Keratinocyte (primary cell): ENCODE measurements around the gene CEP126. TPM values are rescaled to one million over a fixed set of nuclear protein-coding genes. Genes with fewer than 3 reads are reported as not detected.

Source experiments
- DNase-seq: peaks from one replicate; pipeline ENCODE4 v3.0.0-alpha.2; 2011; ENCODE audit warnings: low read depth, missing footprints, low spot score
- FAIRE-seq: peaks from 2 replicates; lab custom pipeline; 2011; peaks lifted over from hg19 to GRCh38; lab: Jason Lieb, UNC
- H2AFZ ChIP-seq: 2 replicates; pipeline ENCODE4 v1.6.0; 2012; ENCODE audit warnings: low read length, control low read depth, inconsistent platforms; ENCODE audit not compliant: control insufficient read depth
- H3K27ac ChIP-seq: 2 replicates; pipeline ENCODE4 v1.5.1; 2011; ENCODE audit warnings: low read length; ENCODE audit not compliant: control insufficient read depth, insufficient read depth
- H3K27me3 ChIP-seq: 3 replicates; pipeline ENCODE4 v1.6.0; 2011; ENCODE audit warnings: low read length; ENCODE audit not compliant: control insufficient read depth, insufficient read depth; ENCODE audit errors: extremely low read depth
- H3K36me3 ChIP-seq, 2 experiments: 2 replicates in 1 of 2; 3 replicates in 1 of 2; pipeline ENCODE4 v1.5.1; 2011; ENCODE audit warnings: low read length in 2 of 2, mild to moderate bottlenecking in 1 of 2; ENCODE audit not compliant: control insufficient read depth in 2 of 2, insufficient read depth in 2 of 2; ENCODE audit errors: extremely low read depth in 1 of 2
- H3K4me1 ChIP-seq: 3 replicates; pipeline ENCODE4 v1.5.1; 2011; ENCODE audit warnings: low read length; ENCODE audit not compliant: control insufficient read depth, insufficient read depth; ENCODE audit errors: extremely low read depth
- H3K4me2 ChIP-seq: 3 replicates; pipeline ENCODE4 v1.6.0; 2011; ENCODE audit warnings: low read depth, low read length; ENCODE audit not compliant: control insufficient read depth, insufficient read depth; ENCODE audit errors: extremely low read depth
- H3K4me3 ChIP-seq, 3 experiments: fragments of 200-600 bp in 1 of 3; sonication (generic) in 1 of 3; 2 replicates in 2 of 3; 3 replicates in 1 of 3; pipeline ENCODE4 v1.5.1; 2011 to 2016; ENCODE audit warnings: low read length in 3 of 3, mild to moderate bottlenecking in 3 of 3, control low read depth in 2 of 3, inconsistent platforms in 1 of 3, low read depth in 1 of 3, mixed read lengths in 1 of 3, mixed run types in 1 of 3, moderate library complexity in 1 of 3; ENCODE audit not compliant: control insufficient read depth in 2 of 3, insufficient read depth in 2 of 3; ENCODE audit errors: extremely low read depth in 1 of 3
- H3K79me2 ChIP-seq: 2 replicates; pipeline ENCODE4 v1.6.0; 2012; ENCODE audit warnings: low read length; ENCODE audit not compliant: control insufficient read depth, insufficient read depth
- H3K9ac ChIP-seq: 3 replicates; pipeline ENCODE4 v1.6.0; 2011; ENCODE audit warnings: low read length; ENCODE audit not compliant: control insufficient read depth, insufficient read depth; ENCODE audit errors: extremely low read depth
- H3K9me1 ChIP-seq: 3 replicates; pipeline ENCODE4 v1.6.0; 2011; ENCODE audit warnings: low read length; ENCODE audit not compliant: control insufficient read depth, insufficient read depth; ENCODE audit errors: extremely low read depth
- H3K9me3 ChIP-seq: 2 replicates; pipeline ENCODE4 v1.5.1; 2012; ENCODE audit warnings: low read depth, low read length; ENCODE audit not compliant: control insufficient read depth
- H4K20me1 ChIP-seq: 3 replicates; pipeline ENCODE4 v1.6.0; 2011; ENCODE audit warnings: low read length; ENCODE audit not compliant: control insufficient read depth, insufficient read depth; ENCODE audit errors: extremely low read depth
- CTCF ChIP-seq, 3 experiments: IDR thresholded peaks in 1 of 3; conservative IDR thresholded peaks in 1 of 3; optimal IDR thresholded peaks in 1 of 3; 2 replicates in 2 of 3; 3 replicates in 1 of 3; pipeline versions ENCODE3 to v1.5.1; 2011; ENCODE audit warnings: low read length in 3 of 3, mild to moderate bottlenecking in 3 of 3, moderate library complexity in 2 of 3, control low read depth in 1 of 3, inconsistent platforms in 1 of 3; ENCODE audit not compliant: insufficient read depth in 2 of 3; ENCODE audit errors: extremely low read depth in 1 of 3
- EZH2 ChIP-seq: IDR thresholded peaks from one replicate; pipeline ENCODE4 v1.6.1; 2012; ENCODE audit warnings: inconsistent platforms, mild to moderate bottlenecking, low read length, moderate library complexity
- dilution Hi-C: fragments of 300-500 bp; cut with MboI; formaldehyde crosslinking; loops from one replicate; pipeline ENCODE4 v1.7.0; 2020; ENCODE audit warnings: low sequenced_read_pairs; ENCODE audit not compliant: extremely low pct_ligation_motif_present
- polyA plus RNA-seq, 5 experiments: library from polyadenylated mRNA; depleted of rRNA in 3 of 5; stranded (reverse) in 3 of 5; stranded (forward) in 1 of 5; unstranded in 1 of 5; fragments of >200 nt; gene quantifications; 1 replicate in 1 of 5; 2 replicates in 3 of 5; 3 replicates in 1 of 5; pipeline versions ENCODE4 v1.2.1 to v1.2.3, GENCODE V29; 2011 to 2012; ENCODE audit warnings: missing spikeins in 2 of 5, low read depth in 1 of 5, low replicate concordance in 1 of 5

Gene CEP126
- polyA plus RNA-seq, 1 donor (not counting 4 experiments of a cell fraction or from before 2014, with no cell fraction given) = 3.4 TPM

DNA sequence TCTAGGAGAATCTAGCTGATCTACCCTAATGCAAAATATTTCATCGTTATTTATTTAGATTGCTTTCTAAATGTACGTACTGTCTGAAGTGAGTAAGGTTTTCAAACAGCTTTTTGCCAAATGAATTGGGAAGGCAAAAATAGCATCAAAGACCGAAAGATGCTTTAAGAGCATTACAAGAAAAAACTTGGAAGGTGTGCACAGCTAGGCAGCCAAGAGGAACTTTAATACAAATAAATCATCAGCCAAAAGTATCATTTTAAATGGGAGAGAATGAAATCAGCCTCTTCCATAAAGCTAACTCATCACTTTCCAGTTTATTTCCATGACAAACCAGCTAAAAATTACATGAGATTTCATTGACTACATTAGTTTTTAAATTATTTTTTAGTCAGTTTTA, 102.2 kb downstream of the CEP126 start:
- Histone ChIP-seq H3K4me1 (peaks cover 6% of the 10 kb centered on the region), H3K4me2 (no peak overlapping the region), H3K9me3 (no peaks in the 10 kb centered on the region), H3K27me3 (no peaks in the 10 kb centered on the region), H2AFZ (peak overlapping the region; percentile 38), H3K9ac (no peak overlapping the region), H3K79me2 (no peaks in the 10 kb centered on the region), H3K9me1 (no peaks in the 10 kb centered on the region), H3K36me3 (no peaks in the 10 kb centered on the region), H3K4me3 (no peak overlapping the region), H4K20me1 (no peaks in the 10 kb centered on the region), H3K27ac (no peak overlapping the region)
- dilution Hi-C loops = no loop called here
- DNase-seq (no peak), FAIRE-seq (no peak)
- TF ChIP-seq CTCF (optimal IDR thresholded peaks at IDR 0.05 in 1 of 3, IDR thresholded peaks at IDR 0.05 in 1 of 3, conservative IDR thresholded peaks at IDR 0.05 in 1 of 3; ENCODE audit: extremely low read depth in 1 of 3, insufficient read depth in 2 of 3, low read length in 3 of 3) = no peak
- no peak for TF ChIP-seq EZH2

GRCh38 chr11:102026217-102026616, 111.4 kb downstream of the CEP126 start:
- Histone ChIP-seq H2AFZ (peak overlapping the region; percentile 47), H3K4me3 (no peak overlapping the region), H3K9me1 (no peaks in the 10 kb centered on the region), H3K79me2 (no peaks in the 10 kb centered on the region), H3K9me3 (no peaks in the 10 kb centered on the region), H3K36me3 (no peaks in the 10 kb centered on the region), H3K27ac (no peak overlapping the region), H3K27me3 (no peaks in the 10 kb centered on the region), H3K9ac (no peak overlapping the region), H3K4me2 (no peak overlapping the region), H3K4me1 (no peaks in the 10 kb centered on the region), H4K20me1 (no peaks in the 10 kb centered on the region)
- DNase-seq (no peak), FAIRE-seq (no peak)
- TF ChIP-seq CTCF (optimal IDR thresholded peaks at IDR 0.05 in 1 of 3, IDR thresholded peaks at IDR 0.05 in 1 of 3, conservative IDR thresholded peaks at IDR 0.05 in 1 of 3; ENCODE audit: extremely low read depth in 1 of 3, insufficient read depth in 2 of 3, low read length in 3 of 3) = no peak
- no peak for TF ChIP-seq EZH2
- dilution Hi-C loops = no loop called here
